Neural cell (in vitro differentiated cells): Measurements from ENCODE around the gene CTH. TPM values are rescaled to one million over a fixed set of nuclear protein-coding genes. Genes with fewer than 3 reads are reported as not detected.
"Not testable (repeated sequence)": the region's sequence is repeated elsewhere in the genome, so short reads cannot be mapped to it uniquely, and the experiment has no call there.

Experiments used
- H2AFZ ChIP-seq: fragments of 200-600, 300-800 bp; sonication (generic), shearing (Covaris generic); 2 replicates; pipeline ENCODE4 v1.6.0; 2014; ENCODE audit warnings: low read depth, mild to moderate bottlenecking, antibody characterized with exemption, low read length, moderate library complexity
- H3F3A ChIP-seq: fragments of 200-600 bp; shearing (Covaris generic); 2 replicates; pipeline ENCODE4 v1.6.1; 2016; ENCODE audit warnings: mild to moderate bottlenecking, moderate library complexity, mixed read lengths, antibody characterized with exemption, low read length; ENCODE audit not compliant: insufficient read depth, poor library complexity, severe bottlenecking
- H3K27ac ChIP-seq: fragments of 200-600, 300-800 bp; sonication (generic), shearing (Covaris generic); 2 replicates; pipeline ENCODE4 v1.5.1; 2014; ENCODE audit warnings: mild to moderate bottlenecking, low read length, moderate library complexity
- H3K27me3 ChIP-seq: fragments of 300-800, 200-600 bp; sonication (generic), shearing (Covaris generic); 2 replicates; pipeline ENCODE4 v1.6.0; 2014; ENCODE audit warnings: mild to moderate bottlenecking, low read depth, low read length, moderate library complexity; ENCODE audit not compliant: insufficient read depth
- H3K36me3 ChIP-seq: fragments of 300-800, 200-600 bp; sonication (generic), shearing (Covaris generic); 2 replicates; pipeline ENCODE4 v1.5.1; 2014; ENCODE audit warnings: mild to moderate bottlenecking, antibody characterized with exemption, low read length, moderate library complexity; ENCODE audit not compliant: insufficient read depth
- H3K4me2 ChIP-seq: fragments of 300-800, 200-600 bp; sonication (generic), shearing (Covaris generic); 2 replicates; pipeline ENCODE4 v1.6.0; 2014; ENCODE audit warnings: mild to moderate bottlenecking, low read length
- H3K4me3 ChIP-seq: fragments of 300-800, 200-600 bp; sonication (generic), shearing (Covaris generic); 2 replicates; pipeline ENCODE4 v1.5.1; 2014; ENCODE audit warnings: mild to moderate bottlenecking, low read length, moderate library complexity
- H3K79me2 ChIP-seq: fragments of 200-600 bp; shearing (Covaris generic); replicated peaks from 2 replicates; pipeline ENCODE4 v1.6.0; 2014; ENCODE audit warnings: mild to moderate bottlenecking, low read length, moderate library complexity; ENCODE audit not compliant: insufficient read depth
- H3K9ac ChIP-seq: fragments of 300-800, 200-600 bp; sonication (generic), shearing (Covaris generic); 2 replicates; pipeline ENCODE4 v1.6.1; 2016; ENCODE audit warnings: mild to moderate bottlenecking, low read length, mixed read lengths
- H3K9me2 ChIP-seq: fragments of 200-600 bp; shearing (Covaris generic); 2 replicates; pipeline ENCODE4 v1.6.1; 2016; ENCODE audit warnings: mild to moderate bottlenecking, low read length, mixed read lengths; ENCODE audit not compliant: insufficient read depth
- H3K9me3 ChIP-seq: fragments of 200-600, 300-800 bp; sonication (generic), shearing (Covaris generic); 2 replicates; pipeline ENCODE4 v1.6.1; 2016; ENCODE audit warnings: mild to moderate bottlenecking, mixed run types, low read length, moderate library complexity, mixed read lengths
- H4K20me1 ChIP-seq: fragments of 200-600 bp; shearing (Covaris generic); 2 replicates; pipeline ENCODE4 v1.6.1; 2016; ENCODE audit warnings: mild to moderate bottlenecking, mixed run types; ENCODE audit not compliant: insufficient read depth
- EP300 ChIP-seq: fragments of 450-650 bp; conservative IDR thresholded peaks from 2 replicates; pipeline ENCODE4 v1.6.1; 2014; ENCODE audit warnings: antibody characterized with exemption, mild to moderate bottlenecking, moderate library complexity; ENCODE audit not compliant: poor library complexity, severe bottlenecking
- EZH2 ChIP-seq: fragments of 200-600, 300-800 bp; shearing (Covaris generic), sonication (generic); IDR thresholded peaks from 2 replicates; pipeline ENCODE4 v1.6.1; 2014; ENCODE audit warnings: antibody characterized with exemption, low read length, borderline replicate concordance, mild to moderate bottlenecking; ENCODE audit not compliant: insufficient read depth, poor library complexity, severe bottlenecking
- MXI1 ChIP-seq: fragments of 450-650 bp; conservative IDR thresholded peaks from 2 replicates; pipeline ENCODE4 v1.6.1; 2014; ENCODE audit warnings: antibody characterized with exemption, mild to moderate bottlenecking; ENCODE audit not compliant: poor library complexity, severe bottlenecking
- POLR2AphosphoS5 ChIP-seq: IDR thresholded peaks from 2 replicates; pipeline ENCODE4 v1.6.1; 2012
- RAD21 ChIP-seq: fragments of 450-650 bp; conservative IDR thresholded peaks from 2 replicates; pipeline ENCODE4 v1.6.1; 2014; ENCODE audit warnings: antibody characterized with exemption, mild to moderate bottlenecking, moderate library complexity
- SMC3 ChIP-seq: fragments of 450-650 bp; conservative IDR thresholded peaks from 2 replicates; pipeline ENCODE4 v1.6.1; 2014; ENCODE audit warnings: antibody characterized with exemption, mild to moderate bottlenecking, moderate library complexity; ENCODE audit not compliant: poor library complexity
- TAF1 ChIP-seq: IDR thresholded peaks from 2 replicates; pipeline ENCODE4 v1.6.1; 2012; ENCODE audit warnings: low read depth
- polyA plus RNA-seq: library from polyadenylated mRNA; depleted of rRNA; stranded (reverse); fragments of >200 nt; gene quantifications from 2 replicates; pipeline ENCODE4 v1.2.3, GENCODE V29; 2014
- TF ChIP-seq, protein P1 (sequence below): IDR thresholded peaks from 2 replicates; pipeline ENCODE4 v1.6.1; 2012; ENCODE audit warnings: borderline replicate concordance
- TF ChIP-seq, protein P2 (sequence below): fragments of 450-650 bp; IDR thresholded peaks from 2 replicates; pipeline ENCODE4 v1.5.1; 2014; ENCODE audit warnings: antibody characterized with exemption, mild to moderate bottlenecking, moderate library complexity; ENCODE audit not compliant: poor library complexity, severe bottlenecking

CTH gene
- polyA plus RNA-seq, 1 donor from 2014 or later = 10.0 TPM

DNA sequence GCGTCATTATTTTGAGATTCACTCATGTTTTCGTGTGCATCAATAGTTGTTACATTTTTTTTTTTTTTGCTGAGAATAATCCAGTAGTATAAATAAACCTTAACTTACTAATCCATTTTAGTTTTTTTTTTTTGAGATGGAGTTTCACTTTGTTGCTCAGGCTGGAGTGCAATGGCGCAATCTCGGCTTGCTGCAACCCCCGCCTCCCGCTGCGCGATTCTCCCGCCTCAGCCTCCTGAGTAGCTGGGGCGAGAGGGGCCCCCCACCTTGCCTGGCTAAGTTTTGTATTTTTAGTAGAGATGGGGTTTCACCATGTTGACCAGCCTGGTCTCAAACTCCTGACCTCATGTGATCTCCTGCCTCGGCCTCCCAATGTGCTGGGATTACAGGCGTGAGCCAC is 66.0 kb downstream of the CTH start:
- no peak overlapping the region for H2AFZ ChIP-seq
- no peaks in the 10 kb centered on the region for H3K27me3 ChIP-seq
- H3K27ac ChIP-seq = no peak overlapping the region
- H3K79me2 ChIP-seq = no peaks in the 10 kb centered on the region
- no peak overlapping the region for H3K9ac ChIP-seq
- no peak overlapping the region for H3K4me2 ChIP-seq
- H3K36me3 ChIP-seq = no peaks in the 10 kb centered on the region
- H3K4me3 ChIP-seq = no peak overlapping the region
- TF ChIP-seq, protein P1, sequence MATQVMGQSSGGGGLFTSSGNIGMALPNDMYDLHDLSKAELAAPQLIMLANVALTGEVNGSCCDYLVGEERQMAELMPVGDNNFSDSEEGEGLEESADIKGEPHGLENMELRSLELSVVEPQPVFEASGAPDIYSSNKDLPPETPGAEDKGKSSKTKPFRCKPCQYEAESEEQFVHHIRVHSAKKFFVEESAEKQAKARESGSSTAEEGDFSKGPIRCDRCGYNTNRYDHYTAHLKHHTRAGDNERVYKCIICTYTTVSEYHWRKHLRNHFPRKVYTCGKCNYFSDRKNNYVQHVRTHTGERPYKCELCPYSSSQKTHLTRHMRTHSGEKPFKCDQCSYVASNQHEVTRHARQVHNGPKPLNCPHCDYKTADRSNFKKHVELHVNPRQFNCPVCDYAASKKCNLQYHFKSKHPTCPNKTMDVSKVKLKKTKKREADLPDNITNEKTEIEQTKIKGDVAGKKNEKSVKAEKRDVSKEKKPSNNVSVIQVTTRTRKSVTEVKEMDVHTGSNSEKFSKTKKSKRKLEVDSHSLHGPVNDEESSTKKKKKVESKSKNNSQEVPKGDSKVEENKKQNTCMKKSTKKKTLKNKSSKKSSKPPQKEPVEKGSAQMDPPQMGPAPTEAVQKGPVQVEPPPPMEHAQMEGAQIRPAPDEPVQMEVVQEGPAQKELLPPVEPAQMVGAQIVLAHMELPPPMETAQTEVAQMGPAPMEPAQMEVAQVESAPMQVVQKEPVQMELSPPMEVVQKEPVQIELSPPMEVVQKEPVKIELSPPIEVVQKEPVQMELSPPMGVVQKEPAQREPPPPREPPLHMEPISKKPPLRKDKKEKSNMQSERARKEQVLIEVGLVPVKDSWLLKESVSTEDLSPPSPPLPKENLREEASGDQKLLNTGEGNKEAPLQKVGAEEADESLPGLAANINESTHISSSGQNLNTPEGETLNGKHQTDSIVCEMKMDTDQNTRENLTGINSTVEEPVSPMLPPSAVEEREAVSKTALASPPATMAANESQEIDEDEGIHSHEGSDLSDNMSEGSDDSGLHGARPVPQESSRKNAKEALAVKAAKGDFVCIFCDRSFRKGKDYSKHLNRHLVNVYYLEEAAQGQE = no peak
- TF ChIP-seq TAF1 (no peak), SMC3 (no peak), EZH2 (no peak), POLR2AphosphoS5 (no peak), EP300 (no peak), MXI1 (no peak), RAD21 (no peak)
- TF ChIP-seq, protein P2, sequence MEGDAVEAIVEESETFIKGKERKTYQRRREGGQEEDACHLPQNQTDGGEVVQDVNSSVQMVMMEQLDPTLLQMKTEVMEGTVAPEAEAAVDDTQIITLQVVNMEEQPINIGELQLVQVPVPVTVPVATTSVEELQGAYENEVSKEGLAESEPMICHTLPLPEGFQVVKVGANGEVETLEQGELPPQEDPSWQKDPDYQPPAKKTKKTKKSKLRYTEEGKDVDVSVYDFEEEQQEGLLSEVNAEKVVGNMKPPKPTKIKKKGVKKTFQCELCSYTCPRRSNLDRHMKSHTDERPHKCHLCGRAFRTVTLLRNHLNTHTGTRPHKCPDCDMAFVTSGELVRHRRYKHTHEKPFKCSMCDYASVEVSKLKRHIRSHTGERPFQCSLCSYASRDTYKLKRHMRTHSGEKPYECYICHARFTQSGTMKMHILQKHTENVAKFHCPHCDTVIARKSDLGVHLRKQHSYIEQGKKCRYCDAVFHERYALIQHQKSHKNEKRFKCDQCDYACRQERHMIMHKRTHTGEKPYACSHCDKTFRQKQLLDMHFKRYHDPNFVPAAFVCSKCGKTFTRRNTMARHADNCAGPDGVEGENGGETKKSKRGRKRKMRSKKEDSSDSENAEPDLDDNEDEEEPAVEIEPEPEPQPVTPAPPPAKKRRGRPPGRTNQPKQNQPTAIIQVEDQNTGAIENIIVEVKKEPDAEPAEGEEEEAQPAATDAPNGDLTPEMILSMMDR = no peak
- H3F3A ChIP-seq = no peaks in the 10 kb centered on the region
- H4K20me1 ChIP-seq = no peaks in the 10 kb centered on the region
- H3K9me2 ChIP-seq = no peaks in the 10 kb centered on the region
- no peaks in the 10 kb centered on the region for H3K9me3 ChIP-seq

DNA sequence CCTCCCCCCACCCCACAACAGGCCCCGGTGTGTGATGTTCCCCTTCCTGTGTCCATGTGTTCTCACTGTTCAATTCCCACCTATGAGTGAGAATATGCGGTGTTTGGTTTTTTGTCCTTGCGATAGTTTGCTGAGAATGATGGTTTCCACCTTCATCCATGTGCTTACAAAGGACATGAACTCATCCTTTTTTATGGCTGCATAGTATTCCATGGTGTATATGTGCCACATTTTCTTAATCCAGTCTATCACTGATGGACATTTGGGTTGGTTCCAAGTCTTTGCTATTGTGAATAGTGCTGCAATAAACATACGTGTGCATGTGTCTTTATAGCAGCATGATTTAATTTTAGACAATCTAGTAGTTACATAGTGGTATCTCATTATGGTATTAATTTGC is 66.8 kb downstream of the CTH start:
- not testable (repeated sequence) for H3K9ac ChIP-seq, H3K36me3 ChIP-seq, H3K4me2 ChIP-seq, H3K9me3 ChIP-seq, H3K27me3 ChIP-seq, H3K9me2 ChIP-seq, H2AFZ ChIP-seq, H3F3A ChIP-seq, H3K4me3 ChIP-seq, H4K20me1 ChIP-seq, H3K27ac ChIP-seq, H3K79me2 ChIP-seq

- Histone ChIP-seq H3K27ac (no peak overlapping the region), H4K20me1 (no peaks in the 10 kb centered on the region), H3K27me3 (no peaks in the 10 kb centered on the region), H3K9me3 (no peaks in the 10 kb centered on the region), H3K9ac (no peak overlapping the region), H3K79me2 (no peaks in the 10 kb centered on the region), H3F3A (no peaks in the 10 kb centered on the region), H3K4me3 (no peak overlapping the region), H3K9me2 (no peaks in the 10 kb centered on the region), H3K36me3 (no peaks in the 10 kb centered on the region), H2AFZ (no peak overlapping the region), H3K4me2 (no peak overlapping the region)
- TF ChIP-seq EZH2 (no peak), MXI1 (no peak), SMC3 (no peak), POLR2AphosphoS5 (no peak), EP300 (no peak), TAF1 (no peak), RAD21 (no peak)
- TF ChIP-seq, protein P1 = no peak
- TF ChIP-seq, protein P2 = no peak
Observed at GRCh38 chr1:70483342-70483741, 72.3 kb downstream of the CTH start.
